A549 (cell line): ENCODE results near the gene TMIGD2.

Experiments used
- HDAC2 ChIP-seq: fragments of 200-600 bp; sonication (generic); IDR thresholded peaks from 2 replicates; pipeline ENCODE4 v1.6.1; 2016
- MAFK ChIP-seq: fragments of 450-650 bp; IDR thresholded peaks from 2 replicates; pipeline ENCODE4 v1.6.1; 2014; ENCODE audit not compliant: partially characterized antibody
- POLR2A ChIP-seq: IDR thresholded peaks from 2 replicates; pipeline ENCODE4 v1.6.1; 2012; ENCODE audit warnings: mild to moderate bottlenecking, low read length
- RCOR1 ChIP-seq: fragments of 150-350 bp; IDR thresholded peaks from 2 replicates; pipeline ENCODE4 v1.6.1; 2014; ENCODE audit warnings: antibody characterized with exemption, low read length, low read depth
- TF ChIP-seq, protein P1 (sequence below): fragments of >200 bp; sonication (Bioruptor Twin); formaldehyde crosslinking; IDR thresholded peaks from 3 replicates; pipeline ENCODE4 v1.5.1; 2016
- TF ChIP-seq, protein P2 (sequence below): IDR thresholded peaks from 2 replicates; pipeline ENCODE4 v1.6.1; 2012
- TF ChIP-seq, protein P3 (sequence below): IDR thresholded peaks from 2 replicates; pipeline ENCODE4 v1.6.1; 2012; ENCODE audit warnings: low read depth, borderline replicate concordance

DNA sequence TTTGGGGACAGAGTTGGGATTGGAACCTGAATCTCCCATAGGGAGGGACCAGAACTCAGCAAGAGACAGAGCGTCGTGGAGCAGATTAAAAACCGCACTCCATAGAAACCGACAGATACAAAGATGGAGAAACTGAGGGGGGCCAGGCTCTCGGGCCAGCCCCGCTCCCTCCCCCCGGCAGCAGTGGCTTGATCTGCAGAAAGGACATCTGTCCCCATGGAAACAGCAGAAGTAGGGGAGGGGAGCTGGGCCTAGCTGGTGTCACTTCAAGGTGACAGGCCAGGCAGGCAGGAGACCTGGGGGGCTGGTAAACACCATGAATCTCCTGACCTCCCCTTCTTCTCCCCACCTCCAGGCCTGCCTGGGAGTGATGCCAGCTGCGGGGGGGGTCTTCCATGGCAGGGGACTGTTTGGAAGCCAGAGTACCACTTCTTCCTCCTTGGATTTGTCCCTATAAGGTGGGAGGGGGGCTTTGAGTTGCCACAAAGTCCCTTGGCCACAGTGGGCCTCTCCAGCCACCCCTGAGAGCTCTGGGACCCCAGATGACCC is 10.9 kb downstream of the TMIGD2 start:
- TF ChIP-seq, protein P1, sequence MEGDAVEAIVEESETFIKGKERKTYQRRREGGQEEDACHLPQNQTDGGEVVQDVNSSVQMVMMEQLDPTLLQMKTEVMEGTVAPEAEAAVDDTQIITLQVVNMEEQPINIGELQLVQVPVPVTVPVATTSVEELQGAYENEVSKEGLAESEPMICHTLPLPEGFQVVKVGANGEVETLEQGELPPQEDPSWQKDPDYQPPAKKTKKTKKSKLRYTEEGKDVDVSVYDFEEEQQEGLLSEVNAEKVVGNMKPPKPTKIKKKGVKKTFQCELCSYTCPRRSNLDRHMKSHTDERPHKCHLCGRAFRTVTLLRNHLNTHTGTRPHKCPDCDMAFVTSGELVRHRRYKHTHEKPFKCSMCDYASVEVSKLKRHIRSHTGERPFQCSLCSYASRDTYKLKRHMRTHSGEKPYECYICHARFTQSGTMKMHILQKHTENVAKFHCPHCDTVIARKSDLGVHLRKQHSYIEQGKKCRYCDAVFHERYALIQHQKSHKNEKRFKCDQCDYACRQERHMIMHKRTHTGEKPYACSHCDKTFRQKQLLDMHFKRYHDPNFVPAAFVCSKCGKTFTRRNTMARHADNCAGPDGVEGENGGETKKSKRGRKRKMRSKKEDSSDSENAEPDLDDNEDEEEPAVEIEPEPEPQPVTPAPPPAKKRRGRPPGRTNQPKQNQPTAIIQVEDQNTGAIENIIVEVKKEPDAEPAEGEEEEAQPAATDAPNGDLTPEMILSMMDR: no peak
- TF ChIP-seq RCOR1 (no peak), HDAC2 (no peak), MAFK (no peak), POLR2A (no peak)
- TF ChIP-seq, protein P2, sequence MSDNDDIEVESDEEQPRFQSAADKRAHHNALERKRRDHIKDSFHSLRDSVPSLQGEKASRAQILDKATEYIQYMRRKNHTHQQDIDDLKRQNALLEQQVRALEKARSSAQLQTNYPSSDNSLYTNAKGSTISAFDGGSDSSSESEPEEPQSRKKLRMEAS: no peak
- TF ChIP-seq, protein P3, sequence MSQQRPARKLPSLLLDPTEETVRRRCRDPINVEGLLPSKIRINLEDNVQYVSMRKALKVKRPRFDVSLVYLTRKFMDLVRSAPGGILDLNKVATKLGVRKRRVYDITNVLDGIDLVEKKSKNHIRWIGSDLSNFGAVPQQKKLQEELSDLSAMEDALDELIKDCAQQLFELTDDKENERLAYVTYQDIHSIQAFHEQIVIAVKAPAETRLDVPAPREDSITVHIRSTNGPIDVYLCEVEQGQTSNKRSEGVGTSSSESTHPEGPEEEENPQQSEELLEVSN: no peak
